A549 (cell line): ENCODE results near the gene HUNK. TPM values are rescaled to one million over a fixed set of nuclear protein-coding genes. Genes with fewer than 3 reads are reported as not detected.

Source experiments
- ATAC-seq, 2 experiments: fragments of 200-7000 bp in 1 of 2; fragments of >200 bp in 1 of 2; cut with Nextera tagmentation in 1 of 2; cut with Tn5 transposase in 1 of 2; 3 replicates each; pipeline versions ENCODE4 v1.8.0 to v1.9.1; 2018 to 2020; ENCODE audit warnings: mild to moderate bottlenecking in 1 of 2, moderate library complexity in 1 of 2
- CTCF ChIA-PET: fragments of 300-600 bp; sonication (Branson Sonifier 250); formaldehyde crosslinking; extraction: SDS; loops from one replicate; lab custom pipeline; 2021; ENCODE audit warnings: antibody characterized with exemption, inconsistent platforms; lab: Yijun Ruan, JAX
- POLR2A ChIA-PET: fragments of 350-600 bp; formaldehyde crosslinking; extraction: SDS; loops from one replicate; lab custom pipeline; 2021; ENCODE audit warnings: antibody characterized with exemption, inconsistent platforms; lab: Yijun Ruan, JAX
- DNase-seq, 2 experiments: peaks; one replicate each; pipeline versions ENCODE4 v3.0.0 to v3.0.0-alpha.2; 2011 to 2016; ENCODE audit warnings: low read depth in 1 of 2, low spot score in 1 of 2
- FAIRE-seq: peaks from 2 replicates; lab custom pipeline; 2011; peaks lifted over from hg19 to GRCh38; lab: Jason Lieb, UNC
- H3K27ac ChIP-seq, 2 experiments: fragments of >200 bp; sonication (Bioruptor Twin); formaldehyde crosslinking; 3 replicates each; pipeline ENCODE4 v1.5.1; 2016 to 2017
- H3K4me1 ChIP-seq: fragments of >200 bp; sonication (Bioruptor Twin); formaldehyde crosslinking; 3 replicates; pipeline ENCODE4 v1.6.1; 2016
- H3K4me2 ChIP-seq: fragments of >200 bp; sonication (Bioruptor Twin); formaldehyde crosslinking; 3 replicates; pipeline ENCODE4 v1.6.1; 2016
- H3K4me3 ChIP-seq: fragments of >200 bp; sonication (Bioruptor Twin); formaldehyde crosslinking; 3 replicates; pipeline ENCODE4 v1.5.1; 2016
- H3K9me3 ChIP-seq: fragments of >200 bp; sonication (Bioruptor Twin); formaldehyde crosslinking; 3 replicates; pipeline ENCODE4 v1.6.1; 2016
- ATOH8 ChIP-seq: fragments of 250-450 bp; sonication (Bioruptor Pico); IDR thresholded peaks from 2 replicates; pipeline ENCODE4 v1.5.0; 2020; ENCODE audit warnings: low read depth, mild to moderate bottlenecking, moderate library complexity
- CBX2 ChIP-seq: fragments of 200-600 bp; sonication (generic); IDR thresholded peaks from 2 replicates; pipeline ENCODE4 v1.6.1; 2016; ENCODE audit warnings: low read depth, mild to moderate bottlenecking, borderline replicate concordance
- CBX8 ChIP-seq: fragments of 200-600 bp; sonication (generic); IDR thresholded peaks from 2 replicates; pipeline ENCODE4 v1.6.1; 2016
- CHD4 ChIP-seq: fragments of 200-600 bp; sonication (generic); IDR thresholded peaks from 2 replicates; pipeline ENCODE4 v1.6.1; 2016; ENCODE audit warnings: antibody characterized with exemption, mild to moderate bottlenecking, borderline replicate concordance
- E2F6 ChIP-seq: IDR thresholded peaks from 2 replicates; pipeline ENCODE4 v1.6.1; 2012; ENCODE audit warnings: low read depth, borderline replicate concordance
- EP300 ChIP-seq, 2 experiments: fragments of >200 bp; sonication (Bioruptor Twin); formaldehyde crosslinking; IDR thresholded peaks; 2 replicates in 1 of 2; 3 replicates in 1 of 2; pipeline ENCODE4 v1.6.1; 2016 to 2017
- FOXS1 ChIP-seq: fragments of 250-450 bp; sonication (Bioruptor Pico); IDR thresholded peaks from 2 replicates; pipeline ENCODE4 v1.5.0; 2020; ENCODE audit warnings: mild to moderate bottlenecking, moderate library complexity
- HEYL ChIP-seq: fragments of 250-450 bp; sonication (Bioruptor Pico); IDR thresholded peaks from 2 replicates; pipeline ENCODE4 v1.8.0; 2021; ENCODE audit warnings: mild to moderate bottlenecking, moderate library complexity
- JUN ChIP-seq, 2 experiments: fragments of >200 bp; sonication (Bioruptor Twin); formaldehyde crosslinking; IDR thresholded peaks; 2 replicates in 1 of 2; 3 replicates in 1 of 2; pipeline ENCODE4 v1.6.1; 2016 to 2017
- KDM5A ChIP-seq: fragments of 200-600 bp; sonication (generic); IDR thresholded peaks from 2 replicates; pipeline ENCODE4 v1.6.1; 2016; ENCODE audit warnings: antibody characterized with exemption, mild to moderate bottlenecking
- MAFK ChIP-seq: fragments of 450-650 bp; IDR thresholded peaks from 2 replicates; pipeline ENCODE4 v1.6.1; 2014; ENCODE audit not compliant: partially characterized antibody
- MAX ChIP-seq: IDR thresholded peaks from 2 replicates; pipeline ENCODE4 v1.6.1; 2012
- MAZ ChIP-seq: fragments of 150-350 bp; IDR thresholded peaks from 2 replicates; pipeline ENCODE4 v1.6.1; 2014; ENCODE audit warnings: antibody characterized with exemption, low read depth, low read length, borderline replicate concordance
- MYC ChIP-seq: IDR thresholded peaks from 2 replicates; pipeline ENCODE4 v1.6.1; 2012; ENCODE audit warnings: mild to moderate bottlenecking, inconsistent platforms, low read length, improper control_type of control experiment, borderline replicate concordance
- NFE2L2 ChIP-seq: fragments of 150-350 bp; conservative IDR thresholded peaks from 2 replicates; pipeline ENCODE4 v1.6.1; 2014; ENCODE audit warnings: low read length
- NR3C1 ChIP-seq: fragments of >200 bp; sonication (Bioruptor Twin); formaldehyde crosslinking; IDR thresholded peaks from 3 replicates; pipeline ENCODE4 v1.6.1; 2017
- PBX3 ChIP-seq: IDR thresholded peaks from 2 replicates; pipeline ENCODE4 v1.6.1; 2012
- POLR2A ChIP-seq: IDR thresholded peaks from 2 replicates; pipeline ENCODE4 v1.6.1; 2012; ENCODE audit warnings: mild to moderate bottlenecking, low read length
- RARB ChIP-seq: fragments of 250-450 bp; sonication (Bioruptor Pico); IDR thresholded peaks from 2 replicates; pipeline ENCODE4 v1.8.0; 2021; ENCODE audit warnings: mild to moderate bottlenecking, moderate library complexity
- RNF2 ChIP-seq: fragments of 200-600 bp; sonication (generic); IDR thresholded peaks from 2 replicates; pipeline ENCODE4 v1.6.1; 2016; ENCODE audit warnings: low read depth, mild to moderate bottlenecking, antibody characterized with exemption, moderate library complexity, borderline replicate concordance
- SREBF2 ChIP-seq: fragments of 450-650 bp; IDR thresholded peaks from 2 replicates; pipeline ENCODE4 v1.6.1; 2014; ENCODE audit warnings: mild to moderate bottlenecking, moderate library complexity
- ZC3H11A ChIP-seq: fragments of 450-650 bp; IDR thresholded peaks from 2 replicates; pipeline ENCODE4 v1.6.1; 2014; ENCODE audit warnings: antibody characterized with exemption, mild to moderate bottlenecking
- ZFP36 ChIP-seq: fragments of 450-650 bp; IDR thresholded peaks from 2 replicates; pipeline ENCODE4 v1.6.1; 2014; ENCODE audit warnings: borderline replicate concordance; ENCODE audit not compliant: partially characterized antibody
- WGBS: methylation state at CpG from one replicate; pipeline ENCODE4 v1.1.6; 2017; ENCODE audit errors: missing lambda C conversion rate; 5-methylcytosine and 5-hydroxymethylcytosine counted together
- polyA plus RNA-seq, 4 experiments: library from polyadenylated mRNA; depleted of rRNA in 3 of 4; stranded (reverse); fragments of >200 nt; fragmentation: RNase III in 1 of 4; extraction: RNeasy Plus Mini Kit Qiagen cat#74134 plus additional on column Dnase treatment in 1 of 4; gene quantifications; 2 replicates in 3 of 4; 3 replicates in 1 of 4; pipeline ENCODE4 v1.2.3, GENCODE V29; 2011 to 2017
- TF ChIP-seq, protein P1 (sequence below): fragments of >200 bp; sonication (Bioruptor Twin); formaldehyde crosslinking; IDR thresholded peaks from 2 replicates; pipeline ENCODE4 v1.6.1; 2016
- TF ChIP-seq, protein P2 (sequence below): fragments of 450-650 bp; IDR thresholded peaks from 2 replicates; pipeline ENCODE4 v1.6.1; 2014; ENCODE audit warnings: antibody characterized with exemption

HUNK gene
- polyA plus RNA-seq, 2 of the 4 experiments (the other 2 are of a cell fraction): 0.44 to 0.52 TPM

- H3K27ac ChIP-seq: no peak overlapping the region
- no peaks in the 10 kb centered on the region for H3K9me3 ChIP-seq
- H3K4me2 ChIP-seq: no peak overlapping the region
- 71% methylated on average over 1 of the region's 1 CpG for WGBS
- no peak for TF ChIP-seq NR3C1
- TF ChIP-seq MAX: no peak
- no peak for TF ChIP-seq MYC
- H3K4me3 ChIP-seq: no peak overlapping the region
- ATAC-seq (no peak), FAIRE-seq (no peak), DNase-seq (no peak)
- ChIA-PET CTCF (no interaction called here), POLR2A (no interaction called here)
- H3K4me1 ChIP-seq: no peaks in the 10 kb centered on the region
Observed at GRCh38 chr21:31932470-31932764, 59.6 kb downstream of the HUNK start.

DNA sequence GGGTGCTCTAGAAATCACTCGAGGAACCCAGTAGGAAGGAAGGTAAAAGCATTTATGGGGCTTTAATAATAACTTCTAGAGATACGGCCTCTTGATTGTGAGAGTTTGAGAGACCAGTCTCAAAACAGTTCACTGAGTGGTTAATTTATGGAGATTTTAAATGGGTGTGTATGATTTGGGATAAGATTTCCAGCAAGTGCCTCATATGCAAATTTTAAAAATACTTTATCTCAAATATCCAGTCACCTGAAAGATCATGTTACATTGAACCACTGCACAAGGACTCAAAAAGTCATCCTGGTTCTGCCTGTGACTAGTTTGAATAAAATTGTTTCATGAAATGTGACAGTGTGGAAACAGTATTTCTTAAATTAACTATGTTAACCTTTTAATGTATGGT lies 64.5 kb downstream of the HUNK start:
- POLR2A ChIA-PET: no interaction called here
- Histone ChIP-seq H3K27ac (no peak overlapping the region), H3K4me2 (no peak overlapping the region), H3K4me3 (no peak overlapping the region), H3K9me3 (no peaks in the 10 kb centered on the region), H3K4me1 (no peaks in the 10 kb centered on the region)
- no peak for DNase-seq
- no peak for FAIRE-seq
- ATAC-seq: no peak
- 41% methylated on average over 2 of the region's 2 CpGs for WGBS
- CTCF ChIA-PET: no interaction called here
- TF ChIP-seq EP300 (IDR thresholded peaks at IDR 0.05) (no peak), NFE2L2 (no peak), E2F6 (no peak), CHD4 (no peak), SREBF2 (no peak), KDM5A (no peak), CBX8 (no peak), POLR2A (no peak), RARB (CRISPR knock-in tag) (no peak), CBX2 (no peak), JUN (IDR thresholded peaks at IDR 0.05) (no peak), ZFP36 (no peak), ZC3H11A (no peak)
- TF ChIP-seq, protein P1, sequence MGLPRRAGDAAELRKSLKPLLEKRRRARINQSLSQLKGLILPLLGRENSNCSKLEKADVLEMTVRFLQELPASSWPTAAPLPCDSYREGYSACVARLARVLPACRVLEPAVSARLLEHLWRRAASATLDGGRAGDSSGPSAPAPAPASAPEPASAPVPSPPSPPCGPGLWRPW: no peak

DNA sequence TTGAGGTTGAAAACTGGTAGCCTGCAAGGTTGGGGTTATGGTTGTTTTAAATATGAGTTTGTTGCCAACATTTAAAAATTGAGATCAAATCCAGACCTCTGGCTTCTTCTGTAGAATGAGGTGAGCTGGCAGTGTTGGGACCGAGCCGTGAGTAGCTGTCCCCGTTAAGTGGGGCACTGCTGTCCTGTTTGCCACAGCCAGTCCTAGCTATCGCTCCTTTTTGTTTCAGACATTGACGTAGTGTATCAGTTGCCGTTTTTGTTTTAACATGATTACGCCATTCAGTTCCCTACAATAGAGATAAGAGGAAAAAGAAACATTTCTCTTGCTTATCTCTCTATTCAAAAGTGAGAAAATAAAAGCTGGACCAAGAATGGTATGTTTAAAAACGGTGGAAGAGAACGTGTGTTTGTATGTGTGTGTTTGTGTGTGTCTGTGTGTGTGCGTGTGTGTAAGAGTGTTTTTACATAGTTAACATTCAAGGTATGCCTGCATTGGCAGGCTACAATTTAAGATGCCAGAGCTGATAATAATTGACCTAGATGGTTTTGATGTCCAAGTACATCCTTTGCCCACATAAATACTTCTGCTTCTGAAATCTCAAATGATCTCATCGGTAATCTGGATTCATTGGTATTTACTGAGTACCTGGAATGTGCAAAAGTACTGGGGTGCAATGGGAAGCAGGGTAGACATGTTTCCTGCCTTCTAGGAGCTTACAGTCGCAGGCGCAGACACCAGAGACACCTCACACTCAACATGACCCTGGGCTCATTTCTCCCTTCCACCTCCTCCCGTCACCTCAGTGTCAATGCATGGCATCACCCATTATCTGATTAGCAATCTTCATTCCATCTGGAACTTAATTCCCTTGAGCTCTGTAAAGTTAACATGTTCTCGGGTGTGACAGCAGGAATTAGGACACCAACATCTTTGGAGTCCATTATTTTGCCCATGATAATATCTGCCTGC lies 65.8 kb downstream of the HUNK start:
- ChIA-PET POLR2A (no interaction called here), CTCF (no interaction called here)
- TF ChIP-seq ATOH8 (CRISPR knock-in tag) (no peak), MAFK (no peak), MAZ (no peak), JUN (IDR thresholded peaks at IDR 0.05) (no peak), MYC (no peak), RARB (CRISPR knock-in tag) (no peak), RNF2 (no peak), PBX3 (no peak), MAX (no peak), FOXS1 (CRISPR knock-in tag) (no peak), NR3C1 (no peak), POLR2A (no peak), KDM5A (no peak), HEYL (no peak), NFE2L2 (no peak)
- TF ChIP-seq, protein P2, sequence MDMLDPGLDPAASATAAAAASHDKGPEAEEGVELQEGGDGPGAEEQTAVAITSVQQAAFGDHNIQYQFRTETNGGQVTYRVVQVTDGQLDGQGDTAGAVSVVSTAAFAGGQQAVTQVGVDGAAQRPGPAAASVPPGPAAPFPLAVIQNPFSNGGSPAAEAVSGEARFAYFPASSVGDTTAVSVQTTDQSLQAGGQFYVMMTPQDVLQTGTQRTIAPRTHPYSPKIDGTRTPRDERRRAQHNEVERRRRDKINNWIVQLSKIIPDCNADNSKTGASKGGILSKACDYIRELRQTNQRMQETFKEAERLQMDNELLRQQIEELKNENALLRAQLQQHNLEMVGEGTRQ: no peak
- TF ChIP-seq, protein P1: no peak
- DNase-seq: no peak
- 73% methylated on average over 15 of the region's 15 CpGs for WGBS
- Histone ChIP-seq H3K27ac (no peak overlapping the region), H3K4me2 (no peak overlapping the region), H3K9me3 (no peaks in the 10 kb centered on the region), H3K4me3 (no peak overlapping the region), H3K4me1 (no peaks in the 10 kb centered on the region)
- ATAC-seq: no peak
- no peak for FAIRE-seq
